ENCODE results near the gene ACP1. TPM values are rescaled to one million over a fixed set of nuclear protein-coding genes. Genes with fewer than 3 reads are reported as not detected.

ACP1 gene
- total and polyA plus RNA-seq, 11 donors = 51.4 to 99.7 (median 64.7) TPM

DNA sequence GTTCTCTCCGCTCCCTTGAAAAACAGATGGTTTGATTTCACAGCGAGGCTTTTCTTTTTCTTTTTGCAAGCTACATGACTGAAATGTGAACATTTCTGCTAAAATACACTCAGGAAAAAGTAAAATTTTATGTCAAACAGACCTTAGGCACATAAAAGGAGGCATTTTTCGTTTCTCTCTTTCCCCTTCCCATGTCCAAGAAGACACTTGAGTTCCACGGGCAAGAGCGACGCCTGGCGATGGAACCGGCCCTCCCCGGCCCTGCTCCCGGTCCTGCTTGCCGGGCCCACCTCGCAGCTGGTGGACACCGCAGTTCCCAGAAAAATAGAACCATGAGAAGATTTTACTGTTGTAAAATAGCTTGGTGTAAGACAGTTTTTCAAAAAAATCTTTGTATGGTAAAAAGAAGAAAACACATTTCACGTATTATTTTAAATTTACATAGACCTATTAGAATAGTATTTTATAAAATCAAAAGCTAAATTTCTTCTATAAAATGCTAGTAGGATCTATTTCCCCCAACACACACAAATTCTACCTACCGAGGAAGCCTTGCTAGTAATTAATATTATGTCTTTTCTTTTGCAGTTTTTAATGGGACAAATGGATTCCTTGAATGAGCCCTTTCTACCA lies 25.5 kb downstream of the ACP1 start:
- peaks cover 0 to 57% (median 19%) of the 10 kb centered on the region in 9 donors for H3K27me3 ChIP-seq
- intact Hi-C loops (cut with DNase I) = loop anchor here in 6 of 10 donors (1.0 to 10.0 kb wide), 6 partner anchors 43 to 118 kb away; no protein-coding TSS in a partner anchor

DNA sequence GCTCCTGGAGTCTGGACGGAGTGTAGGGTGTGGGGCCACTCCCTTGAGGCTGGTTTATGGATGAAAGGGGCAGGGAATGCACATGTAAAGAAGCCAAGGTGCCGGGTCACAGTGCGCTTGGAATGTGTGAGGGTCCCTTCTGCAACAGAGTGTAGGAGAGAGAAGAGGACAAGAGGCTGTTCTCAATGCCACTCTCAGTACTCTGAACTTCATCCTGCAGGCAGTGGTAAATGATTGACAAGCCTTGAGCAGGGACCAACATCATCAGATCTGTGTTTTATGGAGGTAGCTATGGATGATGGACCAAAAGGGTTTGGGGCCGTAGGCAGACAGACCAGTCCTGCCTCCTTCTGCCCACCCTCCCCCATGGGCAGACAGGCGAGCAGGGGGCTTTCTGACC lies 30.3 kb downstream of the ACP1 start:
- DNase-seq (peak in 1 of 5 donors; percentile 19), ATAC-seq (no peak)
- Histone ChIP-seq H3K27ac (no peak overlapping the region), H3K9me3 (peaks cover 0 to 7% (median 0%) of the 10 kb centered on the region in 12 donors), H3K4me1 (peaks cover 0 to 2% (median 0%) of the 10 kb centered on the region in 12 donors), H3K27me3 (peaks cover 0 to 28% (median 6%) of the 10 kb centered on the region in 9 donors), H3K36me3 (no peaks in the 10 kb centered on the region), H3K4me3 (no peak overlapping the region)
- TF ChIP-seq, protein P1, sequence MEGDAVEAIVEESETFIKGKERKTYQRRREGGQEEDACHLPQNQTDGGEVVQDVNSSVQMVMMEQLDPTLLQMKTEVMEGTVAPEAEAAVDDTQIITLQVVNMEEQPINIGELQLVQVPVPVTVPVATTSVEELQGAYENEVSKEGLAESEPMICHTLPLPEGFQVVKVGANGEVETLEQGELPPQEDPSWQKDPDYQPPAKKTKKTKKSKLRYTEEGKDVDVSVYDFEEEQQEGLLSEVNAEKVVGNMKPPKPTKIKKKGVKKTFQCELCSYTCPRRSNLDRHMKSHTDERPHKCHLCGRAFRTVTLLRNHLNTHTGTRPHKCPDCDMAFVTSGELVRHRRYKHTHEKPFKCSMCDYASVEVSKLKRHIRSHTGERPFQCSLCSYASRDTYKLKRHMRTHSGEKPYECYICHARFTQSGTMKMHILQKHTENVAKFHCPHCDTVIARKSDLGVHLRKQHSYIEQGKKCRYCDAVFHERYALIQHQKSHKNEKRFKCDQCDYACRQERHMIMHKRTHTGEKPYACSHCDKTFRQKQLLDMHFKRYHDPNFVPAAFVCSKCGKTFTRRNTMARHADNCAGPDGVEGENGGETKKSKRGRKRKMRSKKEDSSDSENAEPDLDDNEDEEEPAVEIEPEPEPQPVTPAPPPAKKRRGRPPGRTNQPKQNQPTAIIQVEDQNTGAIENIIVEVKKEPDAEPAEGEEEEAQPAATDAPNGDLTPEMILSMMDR (IDR thresholded peaks at IDR 0.05) = no peak
- no peak for TF ChIP-seq POLR2A (IDR thresholded peaks at IDR 0.05)
- 74 to 84% (median 83%) methylated on average over 5 of the region's 5 CpGs for WGBS, 4 donors
- intact Hi-C loops (cut with DNase I) = loop anchor here in 1 of 10 donors (10.0 kb wide), 1 partner anchor 50 kb away; no protein-coding TSS in a partner anchor

More for the DNA sequence above, 25.5 kb downstream of the ACP1 start:
- peak overlapping the region; percentile 8 to 65 (median 50) for H3K4me3 ChIP-seq
- no peak overlapping the region for H3K27ac ChIP-seq
- H3K9me3 ChIP-seq = no peaks in the 10 kb centered on the region
- peaks cover 7 to 36% (median 19%) of the 10 kb centered on the region in 12 donors for H3K4me1 ChIP-seq
- DNase-seq (peak; percentile 64 to 81 (median 73)), ATAC-seq (peak; percentile 68 to 88 (median 82))
- TF ChIP-seq, protein P1 (IDR thresholded peaks at IDR 0.05) = peak; percentile 48 to 84 (median 72)
- no peak for TF ChIP-seq POLR2A (IDR thresholded peaks at IDR 0.05)
- H3K36me3 ChIP-seq = no peaks in the 10 kb centered on the region
- 8 to 10% (median 8%) methylated on average over 15 of the region's 15 CpGs for WGBS, 4 donors

DNA sequence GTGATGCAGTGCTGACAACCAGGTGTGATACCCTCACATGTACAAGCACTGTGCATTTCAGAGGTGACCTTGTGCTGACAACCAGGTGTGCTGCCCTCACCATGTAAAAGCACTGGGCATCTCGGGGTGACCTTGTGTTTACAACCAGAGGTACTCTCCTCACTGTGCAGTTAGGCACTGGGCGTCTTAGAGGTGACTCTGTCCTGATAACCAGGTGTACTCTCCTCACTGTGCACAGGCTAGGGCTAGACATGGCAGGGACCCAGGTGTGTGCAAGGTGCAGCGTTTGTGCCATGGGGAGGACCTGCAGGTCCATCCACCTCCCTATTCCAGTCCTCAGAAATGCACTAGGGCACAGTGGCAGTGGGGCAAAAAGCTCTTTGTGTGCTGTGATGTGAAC lies 31.6 kb downstream of the ACP1 start:
- DNase-seq (no peak), ATAC-seq (no peak)
- Histone ChIP-seq H3K9me3 (peaks cover 0 to 7% (median 0%) of the 10 kb centered on the region in 12 donors), H3K4me3 (no peak overlapping the region), H3K4me1 (no peaks in the 10 kb centered on the region), H3K36me3 (no peaks in the 10 kb centered on the region), H3K27ac (no peak overlapping the region), H3K27me3 (peaks cover 0 to 18% (median 0%) of the 10 kb centered on the region in 9 donors)
- intact Hi-C loops (cut with DNase I) = loop anchor here in 1 of 10 donors (10.0 kb wide), 1 partner anchor 52 kb away; no protein-coding TSS in a partner anchor
- TF ChIP-seq, protein P1 (IDR thresholded peaks at IDR 0.05) = no peak
- 68 to 78% (median 71%) methylated on average over 3 of the region's 3 CpGs for WGBS, 4 donors

DNA sequence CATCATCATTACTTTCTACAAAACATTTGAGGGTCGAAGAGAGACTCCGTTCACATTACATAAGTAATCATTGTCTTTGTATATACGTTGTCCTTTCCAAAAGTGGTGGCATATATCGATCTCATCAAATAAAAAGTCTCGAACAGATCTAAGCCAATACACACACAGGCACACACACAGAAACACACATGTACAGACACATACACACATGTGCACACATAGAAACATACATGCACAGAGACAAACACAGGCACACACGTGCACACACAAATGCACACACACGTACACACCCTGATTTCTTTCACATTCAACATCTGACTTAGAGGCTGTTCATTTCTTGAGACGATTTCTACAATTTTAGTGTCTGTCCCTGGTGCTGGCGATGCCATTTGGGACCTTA lies 40.6 kb downstream of the ACP1 start:
- no peak for DNase-seq
- 85 to 88% (median 88%) methylated on average over 9 of the region's 9 CpGs for WGBS, 4 donors
- no peak for ATAC-seq

More for the DNA sequence above, 40.6 kb downstream of the ACP1 start:
- intact Hi-C loops (cut with DNase I) = no loop called here
- Histone ChIP-seq H3K4me1 (no peaks in the 10 kb centered on the region), H3K27ac (no peak overlapping the region), H3K4me3 (no peak overlapping the region), H3K9me3 (peaks cover 0 to 12% (median 6%) of the 10 kb centered on the region in 12 donors), H3K27me3 (peaks cover 0 to 6% (median 0%) of the 10 kb centered on the region in 9 donors), H3K36me3 (no peaks in the 10 kb centered on the region)
- TF ChIP-seq POLR2A (IDR thresholded peaks at IDR 0.05) = no peak
- TF ChIP-seq, protein P1 (IDR thresholded peaks at IDR 0.05) = no peak

Data from heart left ventricle (tissue), 16 donors.